Small intestine (tissue), 7 donors: Measurements from ENCODE around the gene APOL2. TPM values are rescaled to one million over a fixed set of nuclear protein-coding genes. Genes with fewer than 3 reads are reported as not detected.
"Not testable (repeated sequence)": the region's sequence is repeated elsewhere in the genome, so short reads cannot be mapped to it uniquely, and the experiment has no call there.

Experiments used
- DNase-seq, 2 donors: peaks; one replicate each; pipeline versions ENCODE4 v3.0.0 to v3.0.0-alpha.2; 2013
- FAIRE-seq: peaks from 2 replicates; lab custom pipeline; 2012; peaks lifted over from hg19 to GRCh38; lab: Jason Lieb, UNC
- H3K27ac ChIP-seq, 3 donors: one replicate each; pipeline ENCODE4 v1.5.1; 2013; ENCODE audit warnings: low read length in 2 of 3, mild to moderate bottlenecking in 2 of 3, control low read depth in 1 of 3, inconsistent platforms in 1 of 3, low read depth in 1 of 3, moderate library complexity in 1 of 3
- H3K27me3 ChIP-seq, 3 donors: one replicate each; pipeline ENCODE4 v1.6.1; 2013; ENCODE audit warnings: low read length in 3 of 3, inconsistent platforms in 1 of 3; ENCODE audit not compliant: control insufficient read depth in 3 of 3, insufficient read depth in 3 of 3
- H3K36me3 ChIP-seq, 3 donors: one replicate each; pipeline ENCODE4 v1.6.1; 2013; ENCODE audit warnings: low read length in 3 of 3, inconsistent platforms in 1 of 3, low read depth in 1 of 3, mild to moderate bottlenecking in 1 of 3, moderate library complexity in 1 of 3; ENCODE audit not compliant: control insufficient read depth in 3 of 3, insufficient read depth in 2 of 3
- H3K4me1 ChIP-seq, 3 donors: one replicate each; pipeline ENCODE4 v1.6.1; 2013; ENCODE audit warnings: low read length in 2 of 3, inconsistent platforms in 1 of 3, low read depth in 1 of 3, mild to moderate bottlenecking in 1 of 3, moderate library complexity in 1 of 3; ENCODE audit not compliant: control insufficient read depth in 3 of 3, insufficient read depth in 2 of 3
- H3K4me3 ChIP-seq, 3 donors: one replicate each; pipeline ENCODE4 v1.5.1; 2013; ENCODE audit warnings: low read length in 3 of 3, control low read depth in 1 of 3, inconsistent platforms in 1 of 3, low read depth in 1 of 3, mild to moderate bottlenecking in 1 of 3, moderate library complexity in 1 of 3
- H3K9me3 ChIP-seq, 2 donors: one replicate each; pipeline ENCODE4 v1.6.1; 2013; ENCODE audit warnings: low read depth in 1 of 2, low read length in 1 of 2; ENCODE audit not compliant: control insufficient read depth in 2 of 2, insufficient read depth in 1 of 2
- WGBS, 3 donors: extraction: QIAGEN DNeasy Blood & Tissue Kit; methylation state at CpG; one replicate each; pipeline ENCODE4 v1.1.7; 2013; 5-methylcytosine and 5-hydroxymethylcytosine counted together
- polyA plus RNA-seq, 4 donors: library from polyadenylated mRNA; stranded (reverse) in 3 of 4; unstranded in 1 of 4; fragments of 200-250 nt in 3 of 4; fragments of 120-200 nt in 1 of 4; gene quantifications; one replicate each; pipeline versions ENCODE4 v1.2.1 to v1.2.3, GENCODE V29; 2013
- donor health status: healthy with polysubstance abuse.
- donor health status: control.
- donor health status: control.
- donor health status: Bipolar disorder and iron deficiency.
- donor health status: healthy.

The APOL2 gene
- polyA plus RNA-seq, 4 donors: 19.0 to 68.4 (median 30.1) TPM

DNA sequence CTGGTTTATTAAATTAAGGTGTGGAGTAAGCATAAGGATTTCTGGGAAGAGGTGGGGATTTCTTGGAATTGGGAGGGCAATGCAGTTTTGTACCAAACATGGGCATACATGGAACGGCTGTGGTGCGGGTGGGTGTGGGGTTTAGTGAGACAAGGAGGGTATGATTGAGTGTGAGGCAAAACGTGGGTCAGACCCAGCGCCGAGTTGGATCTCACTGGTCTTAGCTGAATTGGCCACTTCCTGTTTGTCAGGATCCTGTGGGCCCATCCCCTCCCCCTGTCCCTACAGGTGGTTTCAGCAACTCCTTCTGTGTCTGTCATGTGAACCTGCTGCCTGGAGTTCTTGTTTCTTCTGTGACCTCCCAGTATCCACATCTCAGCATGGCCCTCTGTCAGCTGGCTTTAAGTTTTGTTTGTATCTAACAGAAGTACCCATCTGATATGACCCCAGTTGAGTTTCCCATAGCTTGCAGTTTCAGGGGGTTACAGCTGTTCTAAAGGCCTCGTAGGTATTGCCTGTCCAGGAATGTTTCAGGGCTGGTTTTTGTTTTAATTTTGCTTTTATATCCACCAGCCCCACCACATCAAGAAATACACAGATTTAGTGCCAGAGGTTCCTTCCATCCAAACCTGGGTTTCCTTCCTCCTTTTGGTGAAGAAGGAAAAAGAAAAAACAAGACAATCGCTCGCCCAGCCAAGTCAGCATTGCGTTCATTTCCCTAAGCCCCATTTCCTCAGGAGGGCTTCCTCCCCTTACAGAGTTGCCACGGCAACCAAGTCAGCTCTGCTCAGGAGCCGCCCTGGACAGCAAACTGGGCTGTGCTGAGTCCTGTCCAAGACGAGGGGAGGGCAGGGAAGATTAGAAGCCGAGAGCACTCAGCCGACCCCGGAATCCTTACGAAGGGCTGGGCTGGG, 19.6 kb upstream of the APOL2 start:
- H3K9me3 ChIP-seq: no peaks in the 10 kb centered on the region
- H3K4me3 ChIP-seq: no peak overlapping the region
- no peaks in the 10 kb centered on the region for H3K27me3 ChIP-seq
- peaks cover 10 to 15% (median 13%) of the 10 kb centered on the region in 3 donors for H3K36me3 ChIP-seq
- no peak for FAIRE-seq
- H3K27ac ChIP-seq: peak overlapping the region; percentile 0 to 80 (median 68)
- WGBS, 3 donors: 52 to 74% (median 65%) methylated on average over 16 of the region's 16 CpGs
- no peak for DNase-seq
- peaks cover 2 to 20% (median 5%) of the 10 kb centered on the region in 3 donors for H3K4me1 ChIP-seq

DNA sequence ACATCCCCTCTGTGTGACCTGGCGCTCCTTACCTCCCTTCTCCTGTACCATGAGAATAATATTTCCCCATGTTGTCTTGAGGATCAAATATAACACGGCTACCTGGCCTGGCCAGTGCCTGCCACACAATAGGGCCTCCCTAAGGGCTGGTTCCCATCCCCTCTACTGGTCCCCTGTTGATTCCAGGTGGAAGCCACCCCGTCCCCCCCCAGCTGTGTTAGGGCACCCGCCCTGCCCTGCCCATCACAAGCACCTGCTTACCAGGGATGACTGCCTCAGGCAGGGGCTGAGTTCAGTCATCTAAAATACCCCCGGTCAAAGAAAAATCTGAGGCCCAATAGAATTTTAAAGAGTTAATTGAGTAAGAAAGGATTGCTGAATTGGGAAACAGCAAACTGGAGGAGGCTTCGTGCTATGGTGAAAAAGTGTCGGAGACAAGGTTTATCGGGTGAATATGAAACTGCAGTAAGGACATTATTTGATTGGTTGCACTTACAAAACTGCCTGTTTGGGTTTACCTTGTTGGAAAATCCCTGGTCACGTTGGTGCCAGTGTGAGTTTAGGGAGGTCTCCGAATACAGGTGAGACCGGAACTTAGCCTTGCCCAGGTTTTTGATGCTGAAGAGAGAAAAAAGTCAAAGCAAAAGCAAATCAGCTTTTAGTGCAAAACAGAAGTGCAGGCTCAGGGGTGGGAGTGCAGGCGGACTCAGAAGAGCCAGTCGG, 18.8 kb upstream of the APOL2 start:
- Histone ChIP-seq H3K27me3 (no peaks in the 10 kb centered on the region), H3K9me3 (no peaks in the 10 kb centered on the region), H3K4me3 (no peak overlapping the region), H3K27ac (peak overlapping the region in 2 of 3 donors; percentile 68 to 80), H3K4me1 (peaks cover 2 to 26% (median 5%) of the 10 kb centered on the region in 3 donors), H3K36me3 (peaks cover 9 to 12% (median 9%) of the 10 kb centered on the region in 3 donors)
- FAIRE-seq: no peak
- 86 to 93% (median 87%) methylated on average over 13 of the region's 13 CpGs for WGBS, 3 donors
- no peak for DNase-seq

DNA sequence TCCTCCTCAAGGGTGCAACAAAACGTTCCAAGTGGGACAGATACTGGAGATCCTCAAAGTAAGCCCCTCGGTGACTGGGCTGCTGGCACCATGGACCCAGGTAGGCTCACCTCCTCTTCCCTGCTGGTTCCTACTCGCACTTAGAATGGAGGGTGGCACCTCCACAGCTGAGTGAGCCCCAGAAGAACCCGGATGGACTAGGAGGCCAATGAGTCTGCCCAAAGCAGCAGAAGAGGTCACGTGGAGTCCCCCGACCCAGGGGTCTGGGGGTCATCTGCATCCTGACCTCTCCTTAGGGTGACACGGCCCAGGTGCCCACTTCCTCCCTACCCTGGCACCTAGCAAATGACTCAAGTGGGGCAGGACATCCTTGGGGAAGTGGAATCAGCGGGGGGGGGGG, 18.0 kb upstream of the APOL2 start:
- FAIRE-seq: no peak

GRCh38 chr22:36256478-36256877, 17.2 kb upstream of the APOL2 start:
- H3K36me3 ChIP-seq: peaks cover 3 to 8% (median 4%) of the 10 kb centered on the region in 3 donors
- no peak overlapping the region for H3K4me3 ChIP-seq
- H3K27me3 ChIP-seq: no peaks in the 10 kb centered on the region
- H3K4me1 ChIP-seq: peaks cover 5 to 37% (median 7%) of the 10 kb centered on the region in 3 donors
- FAIRE-seq: no peak
- DNase-seq: no peak
- H3K9me3 ChIP-seq: no peaks in the 10 kb centered on the region
- H3K27ac ChIP-seq: peak overlapping the region in 1 of 3 donors; percentile 17
- 85 to 91% (median 85%) methylated on average over 3 of the region's 3 CpGs for WGBS, 3 donors

More for the DNA sequence above, 18.0 kb upstream of the APOL2 start:
- Histone ChIP-seq H3K4me1 (peaks cover 5 to 32% (median 6%) of the 10 kb centered on the region in 3 donors), H3K4me3 (no peak overlapping the region), H3K36me3 (peaks cover 7 to 12% (median 9%) of the 10 kb centered on the region in 3 donors), H3K9me3 (no peaks in the 10 kb centered on the region), H3K27ac (peak overlapping the region in 1 of 3 donors; percentile 2), H3K27me3 (no peaks in the 10 kb centered on the region)
- no peak for DNase-seq
- 75 to 82% (median 76%) methylated on average over 7 to 8 of the region's 8 CpGs for WGBS, 3 donors

- no CpG with 5 or more reads among the region's 5 CpGs for WGBS, 3 donors
- not testable (repeated sequence) for FAIRE-seq, H3K9me3 ChIP-seq
Measured at GRCh38 chr22:36255572-36255971, 16.2 kb upstream of the APOL2 start.

GRCh38 chr22:36253523-36254490, 14.5 kb upstream of the APOL2 start:
- Histone ChIP-seq H3K27ac (peak overlapping the region; percentile 65 to 92 (median 86)), H3K9me3 (peaks cover 0 to 3% of the 10 kb centered on the region in 2 donors), H3K4me1 (peaks cover 5 to 28% (median 7%) of the 10 kb centered on the region in 3 donors), H3K27me3 (no peaks in the 10 kb centered on the region), H3K4me3 (peak overlapping the region; percentile 32 to 61 (median 43)), H3K36me3 (peaks cover 0 to 5% (median 3%) of the 10 kb centered on the region in 3 donors)
- peak in 1 of 2 donors; percentile 30 for DNase-seq
- 40 to 46% (median 43%) methylated on average over 7 of the region's 7 CpGs for WGBS, 3 donors
- FAIRE-seq: no peak

More at GRCh38 chr22:36255572-36255971, 16.2 kb upstream of the APOL2 start:
- H3K4me3 ChIP-seq, H3K27me3 ChIP-seq, DNase-seq, H3K36me3 ChIP-seq, H3K27ac ChIP-seq: not testable (repeated sequence)
- H3K4me1 ChIP-seq: peaks cover 5 to 37% (median 7%) of the 10 kb centered on the region in 3 donors

DNA sequence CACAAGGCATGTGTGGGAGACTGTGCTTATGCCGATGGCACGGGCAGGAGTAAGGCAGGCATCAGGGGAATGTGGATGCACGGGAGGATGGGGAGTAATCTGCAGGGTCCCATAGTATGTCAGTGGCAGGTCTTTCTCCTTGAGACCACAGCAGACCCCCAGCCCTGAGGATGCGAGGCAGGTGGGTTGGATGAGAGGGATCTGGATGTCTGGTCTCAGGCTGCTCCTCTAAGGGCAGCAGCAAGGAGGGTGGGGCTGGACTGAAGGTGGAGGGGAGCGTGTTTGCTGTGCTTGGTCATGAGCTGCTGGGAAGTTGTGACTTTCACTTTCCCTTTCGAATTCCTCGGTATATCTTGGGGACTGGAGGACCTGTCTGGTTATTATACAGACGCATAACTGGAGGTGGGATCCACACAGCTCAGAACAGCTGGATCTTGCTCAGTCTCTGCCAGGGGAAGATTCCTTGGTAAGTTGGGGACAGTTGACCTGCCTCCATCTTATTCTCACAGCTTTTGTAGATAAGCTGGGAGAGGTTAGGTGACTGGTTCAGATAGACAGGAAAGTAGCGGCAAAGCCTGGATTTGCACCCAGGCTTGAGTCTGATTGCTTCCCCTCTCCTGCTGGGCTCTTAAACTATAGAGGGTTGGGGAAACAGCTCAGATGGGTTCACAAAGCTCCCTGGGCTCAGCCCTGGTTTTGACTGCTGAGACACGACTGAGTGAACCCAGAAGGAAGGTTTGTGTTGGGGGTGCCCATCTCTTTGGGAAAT, 13.6 kb upstream of the APOL2 start, which contains the start of gene APOL1:
APOL1 (plus strand) TSS at position 380 of the 769 bp plus-strand sequence. CDS start 1,823 bp downstream, outside the sequence.
- WGBS, 3 donors: 10 to 24% (median 24%) methylated on average over 10 of the region's 10 CpGs
- Histone ChIP-seq H3K4me1 (peaks cover 5 to 22% (median 7%) of the 10 kb centered on the region in 3 donors), H3K27ac (peak within 1 kb of the TSS; percentile 65 to 92 (median 86)), H3K9me3 (peaks cover 0 to 10% of the 10 kb centered on the region in 2 donors), H3K36me3 (peaks cover 0 to 3% (median 2%) of the 10 kb centered on the region in 3 donors), H3K4me3 (peak within 1 kb of the TSS; percentile 32 to 61 (median 43)), H3K27me3 (no peaks in the 10 kb centered on the region)
- DNase-seq (peak; percentile 87 to 94), FAIRE-seq (no peak)
